GM13976 (cell line): ENCODE measurements around the gene PAPLN.

Source experiments
- DNase-seq: peaks from one replicate; pipeline ENCODE4 v3.0.0; 2012; ENCODE audit warnings: low spot score
- in situ Hi-C: fragments of 300-500 bp; cut with MboI; formaldehyde crosslinking; loops from one replicate; pipeline ENCODE4 v1.12.0; 2022; ENCODE audit warnings: low sequenced_read_pairs, mixed read lengths, inconsistent platforms; ENCODE audit not compliant: unreplicated experiment
- TF ChIP-seq, protein P1 (sequence below): IDR thresholded peaks from 2 replicates; pipeline ENCODE4 v1.5.1; 2012; ENCODE audit warnings: borderline replicate concordance, mild to moderate bottlenecking; ENCODE audit not compliant: insufficient read depth; ENCODE audit errors: extremely low read depth, missing control alignments, control extremely low read depth

PAPLN gene

DNA sequence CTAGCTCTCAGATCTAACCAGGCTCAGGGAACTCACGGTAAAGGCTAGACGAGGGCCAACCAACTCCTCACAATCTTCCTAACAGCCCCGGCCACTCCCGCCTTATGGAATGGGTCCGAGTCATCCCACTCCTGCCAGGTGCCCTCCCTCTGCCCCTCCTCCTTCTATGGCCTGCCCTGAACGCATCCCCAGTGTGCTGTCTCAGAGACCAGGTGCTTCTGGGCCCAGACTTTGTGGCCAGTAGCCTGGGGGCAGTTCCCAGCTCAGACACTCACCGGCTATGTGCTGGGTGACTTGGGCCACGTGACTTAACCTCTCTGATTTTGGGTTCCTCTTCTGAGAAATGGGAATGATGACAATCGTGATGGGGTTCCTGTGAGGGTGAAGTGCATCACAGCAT, 22.5 kb downstream of the PAPLN start:
- DNase-seq, result no peak
- in situ Hi-C loops, result no loop called here
- TF ChIP-seq, protein P1, sequence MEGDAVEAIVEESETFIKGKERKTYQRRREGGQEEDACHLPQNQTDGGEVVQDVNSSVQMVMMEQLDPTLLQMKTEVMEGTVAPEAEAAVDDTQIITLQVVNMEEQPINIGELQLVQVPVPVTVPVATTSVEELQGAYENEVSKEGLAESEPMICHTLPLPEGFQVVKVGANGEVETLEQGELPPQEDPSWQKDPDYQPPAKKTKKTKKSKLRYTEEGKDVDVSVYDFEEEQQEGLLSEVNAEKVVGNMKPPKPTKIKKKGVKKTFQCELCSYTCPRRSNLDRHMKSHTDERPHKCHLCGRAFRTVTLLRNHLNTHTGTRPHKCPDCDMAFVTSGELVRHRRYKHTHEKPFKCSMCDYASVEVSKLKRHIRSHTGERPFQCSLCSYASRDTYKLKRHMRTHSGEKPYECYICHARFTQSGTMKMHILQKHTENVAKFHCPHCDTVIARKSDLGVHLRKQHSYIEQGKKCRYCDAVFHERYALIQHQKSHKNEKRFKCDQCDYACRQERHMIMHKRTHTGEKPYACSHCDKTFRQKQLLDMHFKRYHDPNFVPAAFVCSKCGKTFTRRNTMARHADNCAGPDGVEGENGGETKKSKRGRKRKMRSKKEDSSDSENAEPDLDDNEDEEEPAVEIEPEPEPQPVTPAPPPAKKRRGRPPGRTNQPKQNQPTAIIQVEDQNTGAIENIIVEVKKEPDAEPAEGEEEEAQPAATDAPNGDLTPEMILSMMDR, result no peak

- in situ Hi-C loops, result no loop called here
- no peak for DNase-seq
- TF ChIP-seq, protein P1, result no peak
These were observed 23.3 kb downstream of the PAPLN start for GRCh38 chr14:73260574-73260973.

- DNase-seq, result no peak
- in situ Hi-C loops, result no loop called here
- TF ChIP-seq, protein P1, result no peak
These were observed 23.8 kb downstream of the PAPLN start for GRCh38 chr14:73261075-73261474.

DNA sequence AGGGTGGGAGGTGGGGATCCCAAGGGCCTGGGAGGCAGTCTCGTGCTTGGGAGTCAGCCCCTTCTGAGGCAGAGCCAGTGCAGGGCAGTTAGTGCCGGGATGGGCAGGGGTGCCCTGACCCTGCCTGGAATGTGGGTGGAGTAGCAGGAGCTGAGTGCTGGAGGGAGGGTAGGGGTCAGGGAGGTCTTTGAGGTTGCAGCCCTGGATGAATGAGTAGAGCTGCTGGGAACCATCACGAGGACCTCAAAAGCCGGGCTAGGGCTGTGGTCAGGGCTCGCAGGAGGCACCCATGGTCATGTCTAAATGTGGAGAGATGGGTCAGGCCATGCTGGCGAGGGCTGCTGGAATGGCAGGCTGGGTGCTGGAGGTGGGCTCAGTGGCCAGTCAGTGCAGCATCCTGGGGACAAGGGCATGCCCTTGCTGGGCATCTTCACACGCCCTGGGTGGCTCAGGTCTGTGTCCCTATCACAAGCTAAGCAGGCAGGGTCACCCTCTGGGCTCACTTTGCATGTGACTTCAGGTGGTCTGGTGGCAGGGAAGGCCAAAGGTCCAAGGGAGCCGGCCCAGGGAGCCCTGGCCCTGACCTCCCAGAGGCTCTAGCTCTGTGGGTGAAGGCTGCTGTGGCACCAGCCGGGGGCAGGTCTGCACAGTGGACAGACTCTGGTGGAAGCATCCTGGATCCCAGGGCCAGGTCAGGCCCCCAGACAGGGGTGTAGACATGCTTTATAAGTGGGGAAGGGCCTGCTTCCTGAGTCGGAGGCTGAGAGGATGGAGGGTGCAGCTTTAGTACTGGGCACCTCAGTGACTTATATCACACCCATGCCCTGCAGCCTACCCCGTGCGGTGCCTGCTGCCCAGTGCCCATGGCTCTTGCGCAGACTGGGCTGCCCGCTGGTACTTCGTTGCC, 24.5 kb downstream of the PAPLN start:
- peak; percentile 32 for DNase-seq
- TF ChIP-seq, protein P1, result no peak
- in situ Hi-C loops, result no loop called here

DNA sequence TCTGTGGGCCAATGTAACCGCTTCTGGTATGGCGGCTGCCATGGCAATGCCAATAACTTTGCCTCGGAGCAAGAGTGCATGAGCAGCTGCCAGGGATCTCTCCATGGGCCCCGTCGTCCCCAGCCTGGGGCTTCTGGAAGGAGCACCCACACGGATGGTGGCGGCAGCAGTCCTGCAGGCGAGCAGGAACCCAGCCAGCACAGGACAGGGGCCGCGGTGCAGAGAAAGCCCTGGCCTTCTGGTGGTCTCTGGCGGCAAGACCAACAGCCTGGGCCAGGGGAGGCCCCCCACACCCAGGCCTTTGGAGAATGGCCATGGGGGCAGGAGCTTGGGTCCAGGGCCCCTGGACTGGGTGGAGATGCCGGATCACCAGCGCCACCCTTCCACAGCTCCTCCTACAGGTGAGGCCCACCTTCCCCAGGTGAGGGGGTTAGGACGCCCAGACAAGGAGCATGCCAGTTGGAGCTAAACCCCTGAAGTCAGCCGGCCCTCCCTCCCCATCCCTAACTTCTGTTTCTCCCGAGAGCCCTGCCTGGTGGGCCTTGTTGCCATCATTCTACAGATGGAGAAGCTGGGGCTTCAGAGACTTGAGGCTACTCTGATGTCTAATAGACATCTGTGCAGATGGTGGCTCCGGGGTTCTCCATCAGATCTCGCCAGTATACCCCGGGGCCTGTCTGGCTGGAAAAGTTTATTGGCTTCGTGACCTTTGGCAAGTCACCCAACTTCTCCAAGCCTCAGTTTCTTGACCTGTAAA, 25.3 kb downstream of the PAPLN start:
- TF ChIP-seq, protein P1, result no peak
- in situ Hi-C loops, result no loop called here
- peak; percentile 32 for DNase-seq

DNA sequence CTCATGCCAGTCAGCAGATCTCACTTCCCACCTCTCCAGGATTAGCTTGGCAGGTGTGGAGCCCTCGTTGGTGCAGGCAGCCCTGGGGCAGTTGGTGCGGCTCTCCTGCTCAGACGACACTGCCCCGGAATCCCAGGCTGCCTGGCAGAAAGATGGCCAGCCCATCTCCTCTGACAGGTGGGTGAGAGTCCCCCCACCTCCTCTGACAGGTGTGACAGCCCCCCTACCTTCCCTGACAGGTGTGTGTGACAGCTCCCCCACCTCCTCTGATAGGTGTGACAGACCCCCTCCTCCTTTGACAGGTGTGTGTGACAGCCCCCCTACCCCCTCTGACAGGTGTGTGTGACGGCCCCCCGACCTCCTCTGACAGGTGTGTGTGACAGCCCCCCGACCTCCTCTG, 26.3 kb downstream of the PAPLN start:
- TF ChIP-seq, protein P1, result no peak
- peak; percentile 25 for DNase-seq
- in situ Hi-C loops, result no loop called here
